ENCODE measurements around the gene SNAPC1. TPM values are rescaled to one million over a fixed set of nuclear protein-coding genes. Genes with fewer than 3 reads are reported as not detected.
"Not testable (repeated sequence)": the region's sequence is repeated elsewhere in the genome, so short reads cannot be mapped to it uniquely, and the experiment has no call there.

Gene SNAPC1
- total RNA-seq, 2 donors from 2014 or later = 0.66 to 2.6 TPM

DNA sequence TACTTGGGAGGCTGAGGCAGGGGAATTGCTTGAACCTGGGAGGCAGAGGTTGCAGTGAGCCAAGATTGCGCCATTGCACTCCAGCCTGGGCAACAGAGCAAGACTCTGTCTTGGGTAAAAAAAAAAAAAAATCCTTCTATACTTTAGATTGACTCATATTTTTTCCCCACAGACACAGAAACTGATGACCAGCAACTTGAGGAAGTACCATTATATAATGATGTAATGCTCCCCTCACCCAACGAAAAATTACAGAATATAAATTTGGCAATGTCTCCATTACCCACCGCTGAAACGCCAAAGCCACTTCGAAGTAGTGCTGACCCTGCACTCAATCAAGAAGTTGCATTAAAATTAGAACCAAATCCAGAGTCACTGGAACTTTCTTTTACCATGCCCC, 24.3 kb upstream of the SNAPC1 start:
- DNase-seq = no peak
- H3K27me3 ChIP-seq = no peaks in the 10 kb centered on the region
- peaks cover 5 to 48% of the 10 kb centered on the region in 2 donors for H3K36me3 ChIP-seq (replicated peaks in 1 of 2; ENCODE audit: insufficient read depth in 1 of 2, low read depth in 2 of 2)
- intact Hi-C loops (cut with DNase I) = no loop called here
- H3K4me1 ChIP-seq = no peaks in the 10 kb centered on the region
- H3K27ac ChIP-seq = no peak overlapping the region
- H3K4me3 ChIP-seq = no peak overlapping the region
- ATAC-seq = no peak
- no peak for TF ChIP-seq POLR2A (IDR thresholded peaks at IDR 0.05)
- no peak for TF ChIP-seq CTCF (IDR thresholded peaks at IDR 0.05)
- 85 to 90% methylated on average over 5 of the region's 5 CpGs for WGBS, 2 donors
- H3K9me3 ChIP-seq = no peaks in the 10 kb centered on the region

- intact Hi-C loops (cut with DNase I) = no loop called here
Observed at GRCh38 chr14:61739133-61739532, 23.1 kb upstream of the SNAPC1 start.

GRCh38 chr14:61742371-61742770, 19.8 kb upstream of the SNAPC1 start:
- H3K36me3 ChIP-seq (replicated peaks in 1 of 2; ENCODE audit: insufficient read depth in 1 of 2, low read depth in 2 of 2) = peaks cover 5 to 31% of the 10 kb centered on the region in 2 donors
- 93 to 95% methylated on average over 6 of the region's 6 CpGs for WGBS, 2 donors
- H3K27ac ChIP-seq = no peak overlapping the region
- intact Hi-C loops (cut with DNase I) = no loop called here
- H3K27me3 ChIP-seq = no peaks in the 10 kb centered on the region
- ATAC-seq (no peak), DNase-seq (no peak)
- H3K9me3 ChIP-seq = no peaks in the 10 kb centered on the region
- no peak overlapping the region for H3K4me3 ChIP-seq
- no peaks in the 10 kb centered on the region for H3K4me1 ChIP-seq
- no peak for TF ChIP-seq POLR2A (IDR thresholded peaks at IDR 0.05)

More at GRCh38 chr14:61739133-61739532, 23.1 kb upstream of the SNAPC1 start:
- no peak for TF ChIP-seq POLR2A (IDR thresholded peaks at IDR 0.05)
- TF ChIP-seq CTCF (IDR thresholded peaks at IDR 0.05) = no peak
- H3K9me3 ChIP-seq = no peaks in the 10 kb centered on the region
- H3K4me1 ChIP-seq = no peaks in the 10 kb centered on the region
- ATAC-seq (no peak), DNase-seq (no peak)
- no peak overlapping the region for H3K27ac ChIP-seq
- H3K36me3 ChIP-seq (replicated peaks in 1 of 2; ENCODE audit: insufficient read depth in 1 of 2, low read depth in 2 of 2) = peaks cover 5 to 41% of the 10 kb centered on the region in 2 donors
- no peak overlapping the region for H3K4me3 ChIP-seq
- H3K27me3 ChIP-seq = no peaks in the 10 kb centered on the region

GRCh38 chr14:61744238-61744637, 18.0 kb upstream of the SNAPC1 start:
- no peak for TF ChIP-seq POLR2A (IDR thresholded peaks at IDR 0.05)
- TF ChIP-seq CTCF (IDR thresholded peaks at IDR 0.05) = no peak
- peaks cover 5 to 17% of the 10 kb centered on the region in 2 donors for H3K36me3 ChIP-seq (replicated peaks in 1 of 2; ENCODE audit: insufficient read depth in 1 of 2, low read depth in 2 of 2)
- WGBS, 2 donors = 95 to 96% methylated on average over 5 of the region's 5 CpGs
- H3K4me3 ChIP-seq = no peak overlapping the region
- ATAC-seq = no peak
- H3K4me1 ChIP-seq = no peaks in the 10 kb centered on the region
- no peak for DNase-seq
- H3K9me3 ChIP-seq = no peaks in the 10 kb centered on the region
- intact Hi-C loops (cut with DNase I) = no loop called here
- no peaks in the 10 kb centered on the region for H3K27me3 ChIP-seq
- H3K27ac ChIP-seq = no peak overlapping the region

- H3K4me3 ChIP-seq; H3K9me3 ChIP-seq; DNase-seq; H3K27ac ChIP-seq; H3K27me3 ChIP-seq; ATAC-seq; intact Hi-C loops (cut with DNase I): not testable (repeated sequence)
- Histone ChIP-seq H3K4me1 (peaks cover 10% of the 10 kb centered on the region), H3K36me3 (replicated peaks in 1 of 2; ENCODE audit: insufficient read depth in 1 of 2, low read depth in 2 of 2) (peaks cover 5 to 13% of the 10 kb centered on the region in 2 donors)
- WGBS, 2 donors = 95 to 96% methylated on average over 3 of the region's 3 CpGs
Observed at GRCh38 chr14:61746346-61746745, 15.9 kb upstream of the SNAPC1 start.

DNA sequence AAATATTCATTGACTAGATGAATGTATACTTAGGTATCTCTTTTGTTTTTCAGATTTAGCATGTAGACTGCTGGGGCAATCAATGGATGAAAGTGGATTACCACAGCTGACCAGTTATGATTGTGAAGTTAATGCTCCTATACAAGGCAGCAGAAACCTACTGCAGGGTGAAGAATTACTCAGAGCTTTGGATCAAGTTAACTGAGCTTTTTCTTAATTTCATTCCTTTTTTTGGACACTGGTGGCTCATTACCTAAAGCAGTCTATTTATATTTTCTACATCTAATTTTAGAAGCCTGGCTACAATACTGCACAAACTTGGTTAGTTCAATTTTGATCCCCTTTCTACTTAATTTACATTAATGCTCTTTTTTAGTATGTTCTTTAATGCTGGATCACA, 15.3 kb upstream of the SNAPC1 start:
- Histone ChIP-seq H3K27ac (no peak overlapping the region), H3K27me3 (no peaks in the 10 kb centered on the region), H3K36me3 (replicated peaks in 1 of 2; ENCODE audit: insufficient read depth in 1 of 2, low read depth in 2 of 2) (peaks cover 3 to 10% of the 10 kb centered on the region in 2 donors), H3K4me1 (peaks cover 10% of the 10 kb centered on the region), H3K9me3 (no peaks in the 10 kb centered on the region), H3K4me3 (no peak overlapping the region)
- ATAC-seq = no peak
- TF ChIP-seq POLR2A (IDR thresholded peaks at IDR 0.05) (no peak), CTCF (IDR thresholded peaks at IDR 0.05) (no peak)
- DNase-seq = no peak
- intact Hi-C loops (cut with DNase I) = no loop called here
